ENCODE measurements around the gene ERVH48-1.
"Not testable (repeated sequence)": the region's sequence is repeated elsewhere in the genome, so short reads cannot be mapped to it uniquely, and the experiment has no call there.

DNA sequence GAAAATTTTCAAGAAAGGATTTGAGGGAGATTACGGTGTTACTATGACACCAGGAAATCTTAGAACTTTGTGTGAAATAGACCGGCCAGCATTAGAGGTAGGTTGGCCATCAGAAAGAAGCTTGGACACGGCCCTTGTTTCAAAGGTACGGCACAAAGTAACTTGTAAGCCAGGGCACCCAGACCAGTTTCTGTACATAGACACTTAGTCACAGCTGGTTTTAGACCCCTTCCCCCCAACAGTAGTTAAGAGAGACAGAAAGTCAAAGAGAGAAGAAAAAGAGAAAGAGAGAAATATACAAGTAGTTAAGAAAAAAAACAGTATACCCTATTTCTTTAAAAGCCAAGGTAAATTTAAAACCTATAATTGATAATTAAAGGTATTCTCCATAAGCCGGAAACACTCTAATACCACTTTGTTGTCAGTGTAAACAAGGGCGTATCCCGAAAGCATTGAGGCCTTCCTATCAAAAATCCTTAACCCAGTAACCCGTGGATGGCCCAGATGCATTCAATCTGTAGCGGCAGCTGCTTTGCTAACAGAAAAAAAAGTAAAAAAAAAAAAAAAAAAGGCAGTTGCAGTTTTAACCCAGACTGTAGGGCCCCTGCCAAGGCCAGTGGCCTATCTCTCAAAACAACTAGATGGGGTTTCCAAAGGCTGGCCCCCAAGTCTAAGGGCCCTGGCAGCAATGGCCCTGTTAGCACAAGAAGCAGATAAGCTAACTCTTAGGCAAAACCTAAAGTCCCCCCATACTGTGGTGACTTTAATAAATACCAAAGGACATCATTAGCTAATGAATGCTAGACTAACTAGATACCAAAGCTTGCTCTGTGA is 7.9 kb upstream of the ERVH48-1 start:
- TF ChIP-seq, protein P1, sequence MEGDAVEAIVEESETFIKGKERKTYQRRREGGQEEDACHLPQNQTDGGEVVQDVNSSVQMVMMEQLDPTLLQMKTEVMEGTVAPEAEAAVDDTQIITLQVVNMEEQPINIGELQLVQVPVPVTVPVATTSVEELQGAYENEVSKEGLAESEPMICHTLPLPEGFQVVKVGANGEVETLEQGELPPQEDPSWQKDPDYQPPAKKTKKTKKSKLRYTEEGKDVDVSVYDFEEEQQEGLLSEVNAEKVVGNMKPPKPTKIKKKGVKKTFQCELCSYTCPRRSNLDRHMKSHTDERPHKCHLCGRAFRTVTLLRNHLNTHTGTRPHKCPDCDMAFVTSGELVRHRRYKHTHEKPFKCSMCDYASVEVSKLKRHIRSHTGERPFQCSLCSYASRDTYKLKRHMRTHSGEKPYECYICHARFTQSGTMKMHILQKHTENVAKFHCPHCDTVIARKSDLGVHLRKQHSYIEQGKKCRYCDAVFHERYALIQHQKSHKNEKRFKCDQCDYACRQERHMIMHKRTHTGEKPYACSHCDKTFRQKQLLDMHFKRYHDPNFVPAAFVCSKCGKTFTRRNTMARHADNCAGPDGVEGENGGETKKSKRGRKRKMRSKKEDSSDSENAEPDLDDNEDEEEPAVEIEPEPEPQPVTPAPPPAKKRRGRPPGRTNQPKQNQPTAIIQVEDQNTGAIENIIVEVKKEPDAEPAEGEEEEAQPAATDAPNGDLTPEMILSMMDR (IDR thresholded peaks at IDR 0.05; ENCODE audit: poor library complexity) = not testable (repeated sequence)
- not testable (repeated sequence) for TF ChIP-seq EZH2 (IDR thresholded peaks at IDR 0.05; ENCODE audit: borderline replicate concordance)

Measured in hepatocyte (in vitro differentiated cells).